GM12878 (cell line): ENCODE data around the gene FAM199X. TPM values are rescaled to one million over a fixed set of nuclear protein-coding genes. Genes with fewer than 3 reads are reported as not detected.

Experiments
- ATAC-seq: fragments of 200-7000 bp; cut with Tn5 transposase; 3 replicates; pipeline ENCODE4 v1.9.1; 2020; ENCODE audit warnings: mild to moderate bottlenecking, moderate library complexity
- BruUV-seq: library from RNA; stranded (reverse); fragments of 400-500 nt; replicated peaks from 2 replicates; lab custom pipeline; 2021; lab: Mats Ljungman, UMichigan
- CTCF ChIA-PET: fragments of 300-600 bp; sonication (Branson Sonifier 250); formaldehyde crosslinking; extraction: SDS; loops from one replicate; lab custom pipeline; 2021; ENCODE audit warnings: inconsistent platforms; lab: Yijun Ruan, JAX
- POLR2A ChIA-PET: fragments of 350-600 bp; formaldehyde crosslinking; extraction: SDS; loops from one replicate; lab custom pipeline; 2021; ENCODE audit warnings: inconsistent platforms; lab: Charles Lee
- RAD21 ChIA-PET: fragments of 300-600 bp; sonication (Branson Sonifier 250); formaldehyde crosslinking; loops from one replicate; lab custom pipeline; 2023; ENCODE audit warnings: antibody characterized with exemption; ENCODE audit not compliant: unreplicated experiment; lab: Charles Lee
- SMC1A ChIA-PET: fragments of 300-600 bp; sonication (Branson Sonifier 250); formaldehyde crosslinking; loops from one replicate; lab custom pipeline; 2023; ENCODE audit not compliant: unreplicated experiment, uncharacterized antibody; lab: Charles Lee
- DNase-seq: peaks from one replicate; pipeline ENCODE4 v3.0.0-alpha.2; 2011; ENCODE audit warnings: low read depth, low spot score
- FAIRE-seq: peaks from 3 replicates; lab custom pipeline; 2011; peaks lifted over from hg19 to GRCh38; lab: Jason Lieb, UNC
- H2AFZ ChIP-seq: 2 replicates; pipeline ENCODE4 v1.6.0; 2011; ENCODE audit warnings: low read depth, low read length, control low read depth; ENCODE audit not compliant: control insufficient read depth
- H3K27ac ChIP-seq: 2 replicates; pipeline ENCODE4 v1.5.1; 2011; ENCODE audit warnings: control low read depth; ENCODE audit not compliant: control insufficient read depth, insufficient read depth
- H3K27me3 ChIP-seq, 2 experiments: replicated peaks in 1 of 2; 2 replicates each; pipeline versions ENCODE4 v1.6.0 to v1.6.1; 2011; ENCODE audit warnings: low read length in 1 of 2; ENCODE audit not compliant: control insufficient read depth in 2 of 2, insufficient read depth in 2 of 2
- H3K36me3 ChIP-seq, 2 experiments: 2 replicates each; pipeline ENCODE4 v1.5.1; 2011; ENCODE audit warnings: low read length in 1 of 2; ENCODE audit not compliant: control insufficient read depth in 2 of 2, insufficient read depth in 2 of 2
- H3K4me1 ChIP-seq: 2 replicates; pipeline ENCODE4 v1.6.1; 2011; ENCODE audit warnings: mild to moderate bottlenecking, low read length, moderate library complexity, mixed read lengths; ENCODE audit not compliant: control insufficient read depth, insufficient read depth
- H3K4me2 ChIP-seq: 2 replicates; pipeline ENCODE4 v1.6.0; 2011; ENCODE audit warnings: control low read depth; ENCODE audit not compliant: control insufficient read depth, insufficient read depth
- H3K4me3 ChIP-seq: fragments of 200-600 bp; sonication (generic); 2 replicates; pipeline ENCODE4 v1.5.1; 2016
- H3K79me2 ChIP-seq: 2 replicates; pipeline ENCODE4 v1.6.0; 2011; ENCODE audit warnings: low read length; ENCODE audit not compliant: control insufficient read depth, insufficient read depth
- H3K9ac ChIP-seq: 2 replicates; pipeline ENCODE4 v1.8.0; 2011; ENCODE audit warnings: low read length, control low read depth, mixed read lengths; ENCODE audit not compliant: control insufficient read depth, insufficient read depth
- H3K9me3 ChIP-seq: replicated peaks from 3 replicates; pipeline ENCODE4 v1.5.1; 2011; ENCODE audit warnings: mild to moderate bottlenecking, low read length; ENCODE audit not compliant: control insufficient read depth, insufficient read depth
- H4K20me1 ChIP-seq: 2 replicates; pipeline ENCODE4 v1.6.0; 2011; ENCODE audit not compliant: control insufficient read depth, insufficient read depth
- CTCF ChIP-seq, 3 experiments: IDR thresholded peaks in 2 of 3; conservative IDR thresholded peaks in 1 of 3; 2 replicates each; pipeline ENCODE4 v1.5.1; 2011; ENCODE audit warnings: low read depth in 3 of 3, low read length in 3 of 3, mild to moderate bottlenecking in 3 of 3, control low read depth in 2 of 3, moderate library complexity in 2 of 3, inconsistent platforms in 1 of 3, mixed read lengths in 1 of 3; ENCODE audit not compliant: control insufficient read depth in 2 of 3, insufficient read depth in 1 of 3; ENCODE audit errors: extremely low read depth in 1 of 3
- EED ChIP-seq: sonication (generic); IDR thresholded peaks from 2 replicates; pipeline ENCODE4 v1.6.1; 2016; ENCODE audit warnings: antibody characterized with exemption, low read depth
- EP300 ChIP-seq, 2 experiments: fragments of 150-350 bp in 1 of 2; IDR thresholded peaks; 2 replicates each; pipeline ENCODE4 v1.6.1; 2011 to 2012; ENCODE audit warnings: low read depth in 2 of 2, low read length in 2 of 2, borderline replicate concordance in 1 of 2, improper control_type of control experiment in 1 of 2, inconsistent platforms in 1 of 2; ENCODE audit not compliant: control insufficient read depth in 1 of 2
- HDAC2 ChIP-seq: fragments of 200-600 bp; sonication (generic); IDR thresholded peaks from 2 replicates; pipeline ENCODE4 v1.6.1; 2017
- NRF1 ChIP-seq: conservative IDR thresholded peaks from 2 replicates; pipeline ENCODE4 v1.6.1; 2011; ENCODE audit warnings: mild to moderate bottlenecking, low read depth, low read length, improper control_type of control experiment
- POLR2A ChIP-seq: IDR thresholded peaks from 2 replicates; pipeline ENCODE4 v1.6.1; 2011; ENCODE audit warnings: low read depth, mild to moderate bottlenecking, low read length
- SMAD5 ChIP-seq: IDR thresholded peaks from 2 replicates; pipeline ENCODE4 v1.6.1; 2016; ENCODE audit warnings: antibody characterized with exemption, low read depth
- ZNF24 ChIP-seq: fragments of 450-650 bp; IDR thresholded peaks from 2 replicates; pipeline ENCODE4 v1.6.1; 2017; ENCODE audit warnings: antibody characterized with exemption, mild to moderate bottlenecking
- WGBS: methylation state at CpG from one replicate; pipeline ENCODE4 v1.1.6; 2016; ENCODE audit warnings: low lambda C conversion rate; ENCODE audit not compliant: insufficient replicate concordance, insufficient coverage; ENCODE audit errors: missing lambda C conversion rate; 5-methylcytosine and 5-hydroxymethylcytosine counted together
- in situ Hi-C: fragments of 300-500 bp; cut with MboI; formaldehyde crosslinking; loops from 9 replicates; pipeline ENCODE4 v1.14.3; 2018; ENCODE audit warnings: mixed read lengths
- intact Hi-C: fragments of 100-400 bp; cut with micrococcal nuclease; formaldehyde crosslinking; loops from one replicate; pipeline ENCODE4 v1.14.2; 2022; ENCODE audit not compliant: unreplicated experiment
- polyA plus RNA-seq, 11 experiments: library from polyadenylated mRNA; depleted of rRNA in 4 of 11; unstranded in 6 of 11; stranded (reverse) in 5 of 11; fragments of >200 nt; fragmentation: Nextera tagmentation in 4 of 11; fragmentation: Illumina TruSeq in 1 of 11; extraction: Ambion mirVana in 4 of 11; extraction: Trizol in 1 of 11; gene quantifications; 1 replicate in 1 of 11; 2 replicates in 10 of 11; pipeline versions ENCODE4 v1.2.1 to v1.2.3, GENCODE V29; 2011 to 2016; ENCODE audit warnings: inconsistent platforms in 2 of 11, missing spikeins in 2 of 11, low read depth in 1 of 11
- total RNA-seq, 4 experiments: library from RNA; depleted of rRNA in 3 of 4; stranded (reverse); fragments of >200 nt in 3 of 4; fragmentation: Illumina TruSeq in 1 of 4; extraction: Trizol in 1 of 4; gene quantifications; 2 replicates each; pipeline versions ENCODE4 v1.2.1 to v1.2.3, GENCODE V29; 2013 to 2021
- TF ChIP-seq, protein P1 (sequence below): IDR thresholded peaks from 2 replicates; pipeline ENCODE4 v1.6.1; 2011; ENCODE audit warnings: low read depth, low read length, improper control_type of control experiment, borderline replicate concordance
- TF ChIP-seq, protein P2 (sequence below): IDR thresholded peaks from 2 replicates; pipeline ENCODE4 v1.6.1; 2012; ENCODE audit warnings: improper control_type of control experiment, low read depth, low read length; ENCODE audit not compliant: insufficient replicate concordance
- TF ChIP-seq, protein P3 (sequence below): fragments of 450-650 bp; formaldehyde crosslinking; IDR thresholded peaks from 2 replicates; pipeline ENCODE4 v1.4.0; 2020; ENCODE audit warnings: mild to moderate bottlenecking, moderate library complexity

Gene FAM199X
- total and polyA plus RNA-seq, 10 of the 15 experiments (the other 5 are each of a cell fraction or from before 2014, with no cell fraction given), result 2.4 to 10.9 (median 9.1) TPM

GRCh38 chrX:104141087-104141760 lies 25.0 kb upstream of the FAM199X start:
- intact Hi-C loops, result no loop called here
- FAIRE-seq, result no peak
- CTCF ChIA-PET, result interaction anchor here (0.6 to 1.6 kb wide), 5 partner anchors 12 to 654 kb away, joined by 3 to 5 read pairs (median 3); partner anchors contain the start of gene ZCCHC18
- Histone ChIP-seq H3K36me3 (no peaks in the 10 kb centered on the region), H3K4me1 (no peaks in the 10 kb centered on the region), H3K9ac (no peak overlapping the region), H3K27me3 (no peaks in the 10 kb centered on the region), H3K9me3 (no peaks in the 10 kb centered on the region; the same call in 2 of the 3 replicates), H2AFZ (no peak overlapping the region), H3K4me3 (no peak overlapping the region), H3K4me2 (no peak overlapping the region), H3K27ac (no peak overlapping the region), H4K20me1 (no peaks in the 10 kb centered on the region), H3K79me2 (no peaks in the 10 kb centered on the region)
- POLR2A ChIA-PET, result no interaction called here
- no peak for DNase-seq
- RAD21 ChIA-PET, result no interaction called here
- BruUV-seq, result no TSS peak
- 66% methylated on average over 8 of the region's 8 CpGs for WGBS
- SMC1A ChIA-PET, result no interaction called here
- no peak for ATAC-seq
- in situ Hi-C loops, result no loop called here
- no peak for TF ChIP-seq NRF1
- TF ChIP-seq POLR2A, result no peak
- TF ChIP-seq ZNF24, result no peak
- TF ChIP-seq, protein P1, sequence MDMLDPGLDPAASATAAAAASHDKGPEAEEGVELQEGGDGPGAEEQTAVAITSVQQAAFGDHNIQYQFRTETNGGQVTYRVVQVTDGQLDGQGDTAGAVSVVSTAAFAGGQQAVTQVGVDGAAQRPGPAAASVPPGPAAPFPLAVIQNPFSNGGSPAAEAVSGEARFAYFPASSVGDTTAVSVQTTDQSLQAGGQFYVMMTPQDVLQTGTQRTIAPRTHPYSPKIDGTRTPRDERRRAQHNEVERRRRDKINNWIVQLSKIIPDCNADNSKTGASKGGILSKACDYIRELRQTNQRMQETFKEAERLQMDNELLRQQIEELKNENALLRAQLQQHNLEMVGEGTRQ, result no peak
- TF ChIP-seq, protein P2, sequence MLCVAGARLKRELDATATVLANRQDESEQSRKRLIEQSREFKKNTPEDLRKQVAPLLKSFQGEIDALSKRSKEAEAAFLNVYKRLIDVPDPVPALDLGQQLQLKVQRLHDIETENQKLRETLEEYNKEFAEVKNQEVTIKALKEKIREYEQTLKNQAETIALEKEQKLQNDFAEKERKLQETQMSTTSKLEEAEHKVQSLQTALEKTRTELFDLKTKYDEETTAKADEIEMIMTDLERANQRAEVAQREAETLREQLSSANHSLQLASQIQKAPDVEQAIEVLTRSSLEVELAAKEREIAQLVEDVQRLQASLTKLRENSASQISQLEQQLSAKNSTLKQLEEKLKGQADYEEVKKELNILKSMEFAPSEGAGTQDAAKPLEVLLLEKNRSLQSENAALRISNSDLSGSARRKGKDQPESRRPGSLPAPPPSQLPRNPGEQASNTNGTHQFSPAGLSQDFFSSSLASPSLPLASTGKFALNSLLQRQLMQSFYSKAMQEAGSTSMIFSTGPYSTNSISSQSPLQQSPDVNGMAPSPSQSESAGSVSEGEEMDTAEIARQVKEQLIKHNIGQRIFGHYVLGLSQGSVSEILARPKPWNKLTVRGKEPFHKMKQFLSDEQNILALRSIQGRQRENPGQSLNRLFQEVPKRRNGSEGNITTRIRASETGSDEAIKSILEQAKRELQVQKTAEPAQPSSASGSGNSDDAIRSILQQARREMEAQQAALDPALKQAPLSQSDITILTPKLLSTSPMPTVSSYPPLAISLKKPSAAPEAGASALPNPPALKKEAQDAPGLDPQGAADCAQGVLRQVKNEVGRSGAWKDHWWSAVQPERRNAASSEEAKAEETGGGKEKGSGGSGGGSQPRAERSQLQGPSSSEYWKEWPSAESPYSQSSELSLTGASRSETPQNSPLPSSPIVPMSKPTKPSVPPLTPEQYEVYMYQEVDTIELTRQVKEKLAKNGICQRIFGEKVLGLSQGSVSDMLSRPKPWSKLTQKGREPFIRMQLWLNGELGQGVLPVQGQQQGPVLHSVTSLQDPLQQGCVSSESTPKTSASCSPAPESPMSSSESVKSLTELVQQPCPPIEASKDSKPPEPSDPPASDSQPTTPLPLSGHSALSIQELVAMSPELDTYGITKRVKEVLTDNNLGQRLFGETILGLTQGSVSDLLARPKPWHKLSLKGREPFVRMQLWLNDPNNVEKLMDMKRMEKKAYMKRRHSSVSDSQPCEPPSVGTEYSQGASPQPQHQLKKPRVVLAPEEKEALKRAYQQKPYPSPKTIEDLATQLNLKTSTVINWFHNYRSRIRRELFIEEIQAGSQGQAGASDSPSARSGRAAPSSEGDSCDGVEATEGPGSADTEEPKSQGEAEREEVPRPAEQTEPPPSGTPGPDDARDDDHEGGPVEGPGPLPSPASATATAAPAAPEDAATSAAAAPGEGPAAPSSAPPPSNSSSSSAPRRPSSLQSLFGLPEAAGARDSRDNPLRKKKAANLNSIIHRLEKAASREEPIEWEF, result no peak
- TF ChIP-seq EED, result no peak
- no peak for TF ChIP-seq SMAD5
- TF ChIP-seq EP300 (IDR thresholded peaks at IDR 0.05; ENCODE audit: borderline replicate concordance in 1 of 2, control insufficient read depth in 1 of 2, low read depth in 2 of 2, low read length in 2 of 2), result no peak
- TF ChIP-seq CTCF (IDR thresholded peaks at IDR 0.05 in 2 of 3, conservative IDR thresholded peaks at IDR 0.05 in 1 of 3; ENCODE audit: control insufficient read depth in 2 of 3, extremely low read depth in 1 of 3, insufficient read depth in 1 of 3, low read depth in 3 of 3, low read length in 3 of 3), result no peak
- TF ChIP-seq, protein P3, sequence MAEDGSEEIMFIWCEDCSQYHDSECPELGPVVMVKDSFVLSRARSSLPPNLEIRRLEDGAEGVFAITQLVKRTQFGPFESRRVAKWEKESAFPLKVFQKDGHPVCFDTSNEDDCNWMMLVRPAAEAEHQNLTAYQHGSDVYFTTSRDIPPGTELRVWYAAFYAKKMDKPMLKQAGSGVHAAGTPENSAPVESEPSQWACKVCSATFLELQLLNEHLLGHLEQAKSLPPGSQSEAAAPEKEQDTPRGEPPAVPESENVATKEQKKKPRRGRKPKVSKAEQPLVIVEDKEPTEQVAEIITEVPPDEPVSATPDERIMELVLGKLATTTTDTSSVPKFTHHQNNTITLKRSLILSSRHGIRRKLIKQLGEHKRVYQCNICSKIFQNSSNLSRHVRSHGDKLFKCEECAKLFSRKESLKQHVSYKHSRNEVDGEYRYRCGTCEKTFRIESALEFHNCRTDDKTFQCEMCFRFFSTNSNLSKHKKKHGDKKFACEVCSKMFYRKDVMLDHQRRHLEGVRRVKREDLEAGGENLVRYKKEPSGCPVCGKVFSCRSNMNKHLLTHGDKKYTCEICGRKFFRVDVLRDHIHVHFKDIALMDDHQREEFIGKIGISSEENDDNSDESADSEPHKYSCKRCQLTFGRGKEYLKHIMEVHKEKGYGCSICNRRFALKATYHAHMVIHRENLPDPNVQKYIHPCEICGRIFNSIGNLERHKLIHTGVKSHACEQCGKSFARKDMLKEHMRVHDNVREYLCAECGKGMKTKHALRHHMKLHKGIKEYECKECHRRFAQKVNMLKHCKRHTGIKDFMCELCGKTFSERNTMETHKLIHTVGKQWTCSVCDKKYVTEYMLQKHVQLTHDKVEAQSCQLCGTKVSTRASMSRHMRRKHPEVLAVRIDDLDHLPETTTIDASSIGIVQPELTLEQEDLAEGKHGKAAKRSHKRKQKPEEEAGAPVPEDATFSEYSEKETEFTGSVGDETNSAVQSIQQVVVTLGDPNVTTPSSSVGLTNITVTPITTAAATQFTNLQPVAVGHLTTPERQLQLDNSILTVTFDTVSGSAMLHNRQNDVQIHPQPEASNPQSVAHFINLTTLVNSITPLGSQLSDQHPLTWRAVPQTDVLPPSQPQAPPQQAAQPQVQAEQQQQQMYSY, result no peak
- no peak for TF ChIP-seq HDAC2
